Gastrocnemius medialis (tissue), 4 donors: ENCODE data around the gene RNF121.

Experiments
- CTCF ChIP-seq, 5 experiments: fragments of 450-650 bp in 3 of 5; fragments of 200-600 bp in 2 of 5; sonication (generic) in 2 of 5; IDR thresholded peaks in 4 of 5; conservative IDR thresholded peaks in 1 of 5; 1 replicate in 4 of 5; 2 replicates in 1 of 5; pipeline ENCODE4 v1.5.1; 2016 to 2019; ENCODE audit warnings: antibody characterized with exemption in 5 of 5, mild to moderate bottlenecking in 3 of 5, moderate library complexity in 3 of 5
- POLR2A ChIP-seq, 2 donors: fragments of 450-650 bp; IDR thresholded peaks; one replicate each; pipeline ENCODE4 v1.6.1; 2017; ENCODE audit warnings: antibody characterized with exemption in 2 of 2, mild to moderate bottlenecking in 2 of 2, moderate library complexity in 2 of 2

GRCh38 chr11:71917646-71918140 lies 11.2 kb upstream of the RNF121 start:
- TF ChIP-seq POLR2A (IDR thresholded peaks at IDR 0.05) = no peak
- no peak for TF ChIP-seq CTCF (IDR thresholded peaks at IDR 0.05 in 4 of 5, conservative IDR thresholded peaks at IDR 0.05 in 1 of 5)
